SH-SY5Y (cell line): ENCODE measurements around the gene NUDT2.

ENCODE experiments used
- GATA2 ChIP-seq: IDR thresholded peaks from 2 replicates; pipeline ENCODE4 v1.6.1; 2011; ENCODE audit warnings: mild to moderate bottlenecking, low read depth, low read length
- GATA3 ChIP-seq: IDR thresholded peaks from 2 replicates; pipeline ENCODE4 v1.6.1; 2011; ENCODE audit warnings: low read depth, mild to moderate bottlenecking, low read length, moderate library complexity

DNA sequence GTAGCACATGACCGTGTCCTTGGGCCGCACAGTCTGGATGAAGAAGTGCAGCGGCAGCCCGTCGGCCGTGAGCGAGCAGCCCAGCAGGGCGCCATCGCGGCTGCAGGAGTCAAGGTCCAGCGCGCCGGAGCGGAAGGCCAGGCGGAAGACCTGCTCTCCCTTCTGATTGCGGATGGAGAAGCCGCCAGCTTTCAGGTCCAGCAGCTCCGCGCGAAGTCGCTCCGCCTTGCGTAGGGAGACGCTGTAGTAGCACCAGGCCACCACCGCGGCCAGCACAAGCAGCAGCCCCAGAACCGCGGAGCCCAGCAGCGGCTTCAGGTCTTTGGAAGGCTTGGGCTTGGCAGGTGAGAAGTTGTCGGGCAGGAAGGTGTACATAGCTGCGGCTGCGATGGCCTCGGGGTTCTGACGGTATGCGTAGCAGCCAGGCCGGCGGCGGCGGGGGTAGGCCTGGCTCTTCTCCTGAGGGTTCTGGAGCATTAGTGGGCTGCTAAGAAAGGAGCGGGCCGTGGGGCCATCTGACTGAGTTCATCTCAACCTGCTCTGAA is 43.2 kb downstream of the NUDT2 start:
- TF ChIP-seq GATA2 (no peak), GATA3 (no peak)
